GM06990 (cell line): Measurements from ENCODE around the gene NTSR2.

Experiments used
- DNase-seq: peaks from one replicate; pipeline ENCODE4 v3.0.0-alpha.2; 2011; ENCODE audit not compliant: insufficient read length; ENCODE audit errors: extremely low read depth
- H3K27me3 ChIP-seq: replicated peaks from 2 replicates; pipeline ENCODE4 v1.6.0; 2011; ENCODE audit warnings: low read length; ENCODE audit not compliant: control insufficient read depth, insufficient read depth
- H3K36me3 ChIP-seq: 2 replicates; pipeline ENCODE4 v1.5.1; 2011; ENCODE audit warnings: low read length; ENCODE audit not compliant: control insufficient read depth, insufficient read depth
- H3K4me3 ChIP-seq: replicated peaks from 2 replicates; pipeline ENCODE4 v1.5.1; 2011; ENCODE audit warnings: low read depth, mild to moderate bottlenecking, control low read depth, low read length
- TF ChIP-seq, protein P1 (sequence below): IDR thresholded peaks from 2 replicates; pipeline ENCODE4 v1.5.1; 2011; ENCODE audit warnings: low read length, control low read depth, mild to moderate bottlenecking, inconsistent platforms; ENCODE audit not compliant: insufficient read depth, poor library complexity, severe bottlenecking

Gene NTSR2

DNA sequence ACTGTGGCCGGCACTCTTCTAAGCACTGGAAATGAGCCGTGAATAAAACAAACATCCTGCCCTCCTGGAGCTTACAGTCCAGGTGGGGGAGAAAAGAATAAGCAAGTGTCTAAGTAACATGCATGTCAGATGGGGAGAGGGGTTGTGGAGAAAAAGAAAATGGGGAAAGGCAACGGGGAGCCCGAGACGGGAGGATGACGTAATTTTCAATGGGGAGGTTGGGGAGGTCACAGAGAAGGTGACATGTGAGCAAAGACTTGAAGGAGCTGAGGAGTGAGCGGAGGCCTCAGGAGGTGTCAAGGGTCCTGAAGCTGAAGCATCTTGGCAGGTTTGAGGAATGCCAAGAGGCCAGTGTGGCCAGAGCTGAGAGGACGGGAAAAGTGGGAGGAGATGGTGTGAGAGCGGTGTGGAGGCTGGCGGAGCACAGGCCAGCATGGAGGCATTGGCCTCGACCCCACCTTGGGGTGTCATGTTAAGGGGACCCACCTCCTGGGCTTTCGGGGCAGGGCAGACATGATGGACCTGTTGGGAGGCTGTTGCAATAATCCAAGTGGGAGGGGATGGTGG, 15.0 kb upstream of the NTSR2 start:
- Histone ChIP-seq H3K36me3 (no peaks in the 10 kb centered on the region), H3K27me3 (peaks cover 2% of the 10 kb centered on the region; the same call in 1 of the 2 replicates), H3K4me3 (no peak overlapping the region)
- TF ChIP-seq, protein P1, sequence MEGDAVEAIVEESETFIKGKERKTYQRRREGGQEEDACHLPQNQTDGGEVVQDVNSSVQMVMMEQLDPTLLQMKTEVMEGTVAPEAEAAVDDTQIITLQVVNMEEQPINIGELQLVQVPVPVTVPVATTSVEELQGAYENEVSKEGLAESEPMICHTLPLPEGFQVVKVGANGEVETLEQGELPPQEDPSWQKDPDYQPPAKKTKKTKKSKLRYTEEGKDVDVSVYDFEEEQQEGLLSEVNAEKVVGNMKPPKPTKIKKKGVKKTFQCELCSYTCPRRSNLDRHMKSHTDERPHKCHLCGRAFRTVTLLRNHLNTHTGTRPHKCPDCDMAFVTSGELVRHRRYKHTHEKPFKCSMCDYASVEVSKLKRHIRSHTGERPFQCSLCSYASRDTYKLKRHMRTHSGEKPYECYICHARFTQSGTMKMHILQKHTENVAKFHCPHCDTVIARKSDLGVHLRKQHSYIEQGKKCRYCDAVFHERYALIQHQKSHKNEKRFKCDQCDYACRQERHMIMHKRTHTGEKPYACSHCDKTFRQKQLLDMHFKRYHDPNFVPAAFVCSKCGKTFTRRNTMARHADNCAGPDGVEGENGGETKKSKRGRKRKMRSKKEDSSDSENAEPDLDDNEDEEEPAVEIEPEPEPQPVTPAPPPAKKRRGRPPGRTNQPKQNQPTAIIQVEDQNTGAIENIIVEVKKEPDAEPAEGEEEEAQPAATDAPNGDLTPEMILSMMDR, result no peak
- no peak for DNase-seq

GRCh38 chr2:11683966-11684365, 14.0 kb upstream of the NTSR2 start:
- no peak for DNase-seq
- TF ChIP-seq, protein P1, result no peak

DNA sequence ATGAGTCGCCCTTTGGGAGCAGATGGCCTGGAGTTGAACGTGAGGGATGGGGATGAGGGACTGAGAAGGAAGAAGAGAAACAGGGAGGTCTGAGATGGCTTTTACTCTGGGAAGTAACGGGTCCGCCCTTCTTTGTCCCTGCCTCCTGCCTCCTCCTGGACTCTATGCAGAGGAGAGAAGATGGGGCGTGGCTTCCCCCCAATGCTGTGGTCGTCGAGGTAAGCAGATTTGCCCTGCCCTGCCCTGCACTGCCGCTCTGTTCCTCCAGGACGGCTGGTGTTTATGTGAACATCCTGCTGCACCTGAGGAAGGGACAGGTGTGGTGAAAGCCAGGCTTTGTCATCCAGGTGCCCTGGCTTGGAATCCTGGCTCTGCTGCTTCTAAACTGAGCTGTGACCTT, 13.5 kb upstream of the NTSR2 start:
- no peak overlapping the region for H3K4me3 ChIP-seq
- TF ChIP-seq, protein P1, result no peak
- H3K36me3 ChIP-seq, result no peaks in the 10 kb centered on the region
- DNase-seq, result no peak
- H3K27me3 ChIP-seq, result peaks cover 2% of the 10 kb centered on the region; the same call in 1 of the 2 replicates

More at GRCh38 chr2:11683966-11684365, 14.0 kb upstream of the NTSR2 start:
- Histone ChIP-seq H3K27me3 (peaks cover 2% of the 10 kb centered on the region; the same call in 1 of the 2 replicates), H3K4me3 (no peak overlapping the region), H3K36me3 (no peaks in the 10 kb centered on the region)

- Histone ChIP-seq H3K36me3 (no peaks in the 10 kb centered on the region), H3K4me3 (no peak overlapping the region), H3K27me3 (peaks cover 2% of the 10 kb centered on the region; the same call in 1 of the 2 replicates)
- TF ChIP-seq, protein P1, result no peak
- no peak for DNase-seq
These were observed 12.6 kb upstream of the NTSR2 start for GRCh38 chr2:11682590-11682915.

DNA sequence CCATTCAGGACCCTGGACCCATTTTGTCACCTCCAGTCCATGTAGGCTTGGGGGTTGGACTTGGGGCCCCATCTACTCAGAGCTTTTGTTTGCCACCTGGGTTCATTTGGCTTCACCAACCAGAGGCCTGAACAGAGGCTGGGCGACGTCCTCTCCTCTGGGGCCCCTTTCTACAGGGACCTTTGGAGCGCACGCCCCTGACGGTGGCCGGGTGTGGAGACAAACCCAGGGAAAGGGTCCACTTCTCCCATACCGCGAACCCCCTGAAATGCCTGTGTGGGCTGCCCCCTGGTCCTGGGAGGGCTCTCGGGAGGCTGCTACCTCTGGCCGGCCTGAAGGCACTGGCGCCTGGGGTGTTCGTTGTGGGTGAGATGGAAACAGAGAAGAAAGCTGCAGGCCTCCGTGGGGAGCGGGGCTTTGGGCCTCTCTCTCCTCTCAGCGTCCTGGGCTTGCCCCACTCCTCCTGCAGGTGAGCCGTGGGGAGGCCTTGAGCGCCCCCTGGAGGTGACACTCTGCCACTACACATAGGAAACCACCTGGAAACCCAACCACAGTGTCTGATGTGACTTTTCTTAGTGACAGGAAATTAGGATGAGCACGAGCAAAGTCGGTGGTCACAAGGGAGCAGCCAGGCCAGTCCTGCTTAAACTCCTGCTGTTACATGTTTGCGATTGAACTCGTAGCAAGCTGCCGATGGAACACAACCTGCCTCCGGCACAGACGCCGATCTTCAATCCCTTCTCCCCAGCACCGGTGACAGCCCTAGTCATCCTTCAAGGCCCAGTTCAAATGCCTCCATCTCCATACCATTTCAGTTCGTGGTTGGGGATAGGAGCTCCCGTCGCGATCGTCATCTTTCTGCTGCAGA, 12.0 kb upstream of the NTSR2 start:
- peak; percentile 26 for DNase-seq
- TF ChIP-seq, protein P1, result peak; percentile 89
- H3K4me3 ChIP-seq, result no peak overlapping the region
- peaks cover 3% of the 10 kb centered on the region; the same call in 1 of the 2 replicates for H3K27me3 ChIP-seq
- H3K36me3 ChIP-seq, result no peaks in the 10 kb centered on the region
